HL-60 (cell line): ENCODE results near the gene SPATA6.
"Not testable (repeated sequence)": the region's sequence is repeated elsewhere in the genome, so short reads cannot be mapped to it uniquely, and the experiment has no call there.

Experiments used
- DNase-seq, 2 experiments: peaks; one replicate each; pipeline ENCODE4 v3.0.0-alpha.2; 2010 to 2020; ENCODE audit warnings: low read depth in 1 of 2, low spot score in 1 of 2
- H3K27ac ChIP-seq: fragments of 250-450 bp; sonication (Bioruptor Pico); replicated peaks from 2 replicates; pipeline ENCODE4 v1.5.1; 2020; ENCODE audit warnings: mild to moderate bottlenecking, moderate library complexity
- H3K27me3 ChIP-seq: fragments of 250-450 bp; sonication (Bioruptor Pico); 2 replicates; pipeline ENCODE4 v1.5.1; 2021; ENCODE audit warnings: mild to moderate bottlenecking, moderate library complexity; ENCODE audit not compliant: insufficient read depth, poor library complexity, severe bottlenecking
- H3K4me3 ChIP-seq: replicated peaks from 2 replicates; pipeline ENCODE4 v1.5.1; 2011; ENCODE audit warnings: mild to moderate bottlenecking, control low read depth, low read length; ENCODE audit not compliant: insufficient read depth
- GABPA ChIP-seq: IDR thresholded peaks from 2 replicates; pipeline ENCODE4 v1.6.1; 2012; ENCODE audit warnings: low read depth
- POLR2AphosphoS5 ChIP-seq: IDR thresholded peaks from 2 replicates; pipeline ENCODE4 v1.6.1; 2012; ENCODE audit warnings: low read depth
- SPI1 ChIP-seq: IDR thresholded peaks from 2 replicates; pipeline ENCODE4 v1.6.1; 2012; ENCODE audit warnings: low read depth, mild to moderate bottlenecking, borderline replicate concordance
- TF ChIP-seq, protein P1 (sequence below): IDR thresholded peaks from 2 replicates; pipeline ENCODE4 v1.6.1; 2012; ENCODE audit warnings: low read depth; ENCODE audit not compliant: insufficient replicate concordance
- TF ChIP-seq, protein P2 (sequence below): IDR thresholded peaks from one replicate; pipeline ENCODE4 v1.5.1; 2011; ENCODE audit warnings: low read length, control low read depth, inconsistent platforms; ENCODE audit not compliant: insufficient read depth

Gene SPATA6

DNA sequence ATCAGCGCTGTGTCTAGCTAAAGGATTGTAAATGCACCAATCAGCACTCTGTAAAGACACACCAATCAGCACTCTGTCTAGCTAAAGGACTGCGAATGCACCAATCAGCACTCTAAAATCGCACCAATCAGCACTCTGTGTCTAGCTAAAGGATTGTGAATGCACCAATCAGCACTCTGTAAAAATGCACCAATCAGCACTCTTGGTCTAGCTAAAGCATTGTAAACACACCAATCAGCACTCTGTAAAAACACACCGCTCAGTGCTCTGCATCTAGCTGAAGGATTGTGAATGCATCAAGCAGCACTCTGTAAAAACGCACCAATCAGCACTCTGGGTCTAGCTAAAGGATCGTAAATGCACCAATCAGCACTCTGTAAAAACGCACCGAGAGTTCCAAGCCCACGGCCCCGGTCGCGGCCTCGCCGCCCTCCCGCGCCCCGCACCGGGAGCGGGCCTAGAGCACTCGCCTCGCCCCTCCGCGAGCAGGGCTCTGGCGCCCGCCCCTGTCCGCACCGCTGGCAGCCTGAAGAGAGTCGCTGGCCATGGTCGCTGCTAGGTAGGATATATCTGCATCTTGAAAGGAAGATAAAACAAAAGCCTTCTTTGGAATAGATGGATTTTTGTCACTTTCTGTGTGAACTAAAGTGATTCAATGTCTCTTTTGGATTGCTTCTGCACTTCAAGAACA, 36.5 kb downstream of the SPATA6 start:
- H3K27ac ChIP-seq, DNase-seq, H3K27me3 ChIP-seq, H3K4me3 ChIP-seq: not testable (repeated sequence)

DNA sequence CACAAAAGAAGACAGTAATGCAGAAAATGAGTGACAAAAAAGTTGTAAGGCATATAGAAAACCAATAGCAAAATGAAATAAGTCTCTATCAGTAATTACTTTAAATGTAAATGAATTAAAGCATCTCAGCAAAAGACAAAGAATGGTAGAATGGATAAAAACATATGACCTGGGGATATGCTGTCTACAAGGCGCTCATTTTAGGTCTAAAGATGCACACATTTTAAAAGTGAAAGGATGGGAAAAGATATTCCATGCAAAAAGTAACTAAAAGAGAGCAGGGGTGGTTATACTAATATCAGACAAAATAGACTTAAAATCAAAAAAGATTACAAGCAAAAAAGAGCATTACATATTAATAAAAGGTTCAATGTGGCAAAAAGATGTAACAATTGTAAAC, 41.2 kb downstream of the SPATA6 start:
- Histone ChIP-seq H3K4me3 (no peak overlapping the region), H3K27ac (no peak overlapping the region), H3K27me3 (no peaks in the 10 kb centered on the region)
- TF ChIP-seq, protein P1, sequence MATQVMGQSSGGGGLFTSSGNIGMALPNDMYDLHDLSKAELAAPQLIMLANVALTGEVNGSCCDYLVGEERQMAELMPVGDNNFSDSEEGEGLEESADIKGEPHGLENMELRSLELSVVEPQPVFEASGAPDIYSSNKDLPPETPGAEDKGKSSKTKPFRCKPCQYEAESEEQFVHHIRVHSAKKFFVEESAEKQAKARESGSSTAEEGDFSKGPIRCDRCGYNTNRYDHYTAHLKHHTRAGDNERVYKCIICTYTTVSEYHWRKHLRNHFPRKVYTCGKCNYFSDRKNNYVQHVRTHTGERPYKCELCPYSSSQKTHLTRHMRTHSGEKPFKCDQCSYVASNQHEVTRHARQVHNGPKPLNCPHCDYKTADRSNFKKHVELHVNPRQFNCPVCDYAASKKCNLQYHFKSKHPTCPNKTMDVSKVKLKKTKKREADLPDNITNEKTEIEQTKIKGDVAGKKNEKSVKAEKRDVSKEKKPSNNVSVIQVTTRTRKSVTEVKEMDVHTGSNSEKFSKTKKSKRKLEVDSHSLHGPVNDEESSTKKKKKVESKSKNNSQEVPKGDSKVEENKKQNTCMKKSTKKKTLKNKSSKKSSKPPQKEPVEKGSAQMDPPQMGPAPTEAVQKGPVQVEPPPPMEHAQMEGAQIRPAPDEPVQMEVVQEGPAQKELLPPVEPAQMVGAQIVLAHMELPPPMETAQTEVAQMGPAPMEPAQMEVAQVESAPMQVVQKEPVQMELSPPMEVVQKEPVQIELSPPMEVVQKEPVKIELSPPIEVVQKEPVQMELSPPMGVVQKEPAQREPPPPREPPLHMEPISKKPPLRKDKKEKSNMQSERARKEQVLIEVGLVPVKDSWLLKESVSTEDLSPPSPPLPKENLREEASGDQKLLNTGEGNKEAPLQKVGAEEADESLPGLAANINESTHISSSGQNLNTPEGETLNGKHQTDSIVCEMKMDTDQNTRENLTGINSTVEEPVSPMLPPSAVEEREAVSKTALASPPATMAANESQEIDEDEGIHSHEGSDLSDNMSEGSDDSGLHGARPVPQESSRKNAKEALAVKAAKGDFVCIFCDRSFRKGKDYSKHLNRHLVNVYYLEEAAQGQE: no peak
- TF ChIP-seq POLR2AphosphoS5 (no peak), SPI1 (no peak), GABPA (no peak)
- TF ChIP-seq, protein P2, sequence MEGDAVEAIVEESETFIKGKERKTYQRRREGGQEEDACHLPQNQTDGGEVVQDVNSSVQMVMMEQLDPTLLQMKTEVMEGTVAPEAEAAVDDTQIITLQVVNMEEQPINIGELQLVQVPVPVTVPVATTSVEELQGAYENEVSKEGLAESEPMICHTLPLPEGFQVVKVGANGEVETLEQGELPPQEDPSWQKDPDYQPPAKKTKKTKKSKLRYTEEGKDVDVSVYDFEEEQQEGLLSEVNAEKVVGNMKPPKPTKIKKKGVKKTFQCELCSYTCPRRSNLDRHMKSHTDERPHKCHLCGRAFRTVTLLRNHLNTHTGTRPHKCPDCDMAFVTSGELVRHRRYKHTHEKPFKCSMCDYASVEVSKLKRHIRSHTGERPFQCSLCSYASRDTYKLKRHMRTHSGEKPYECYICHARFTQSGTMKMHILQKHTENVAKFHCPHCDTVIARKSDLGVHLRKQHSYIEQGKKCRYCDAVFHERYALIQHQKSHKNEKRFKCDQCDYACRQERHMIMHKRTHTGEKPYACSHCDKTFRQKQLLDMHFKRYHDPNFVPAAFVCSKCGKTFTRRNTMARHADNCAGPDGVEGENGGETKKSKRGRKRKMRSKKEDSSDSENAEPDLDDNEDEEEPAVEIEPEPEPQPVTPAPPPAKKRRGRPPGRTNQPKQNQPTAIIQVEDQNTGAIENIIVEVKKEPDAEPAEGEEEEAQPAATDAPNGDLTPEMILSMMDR: no peak
- DNase-seq: no peak

DNA sequence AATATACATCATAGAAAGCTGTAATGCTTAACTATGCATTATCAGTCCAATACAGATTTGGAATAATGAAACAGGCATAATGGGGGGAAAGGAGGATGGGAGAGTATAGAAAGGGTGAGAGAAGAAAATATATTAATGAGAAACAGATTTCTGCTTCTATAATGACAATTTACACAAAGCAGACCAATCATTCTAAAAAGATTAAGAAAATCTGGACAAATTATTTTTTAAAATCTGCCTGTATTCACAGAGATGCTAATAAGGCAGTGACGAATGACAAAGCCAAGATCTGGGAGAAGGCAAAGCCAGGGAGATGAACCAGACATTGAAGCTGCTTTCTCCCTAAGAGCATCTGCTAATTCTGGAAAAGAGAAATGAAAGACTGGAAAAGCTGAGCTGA, 50.0 kb downstream of the SPATA6 start:
- TF ChIP-seq SPI1: no peak
- no peak for TF ChIP-seq GABPA
- TF ChIP-seq POLR2AphosphoS5: no peak
- TF ChIP-seq, protein P2: no peak
- TF ChIP-seq, protein P1: no peak

DNA sequence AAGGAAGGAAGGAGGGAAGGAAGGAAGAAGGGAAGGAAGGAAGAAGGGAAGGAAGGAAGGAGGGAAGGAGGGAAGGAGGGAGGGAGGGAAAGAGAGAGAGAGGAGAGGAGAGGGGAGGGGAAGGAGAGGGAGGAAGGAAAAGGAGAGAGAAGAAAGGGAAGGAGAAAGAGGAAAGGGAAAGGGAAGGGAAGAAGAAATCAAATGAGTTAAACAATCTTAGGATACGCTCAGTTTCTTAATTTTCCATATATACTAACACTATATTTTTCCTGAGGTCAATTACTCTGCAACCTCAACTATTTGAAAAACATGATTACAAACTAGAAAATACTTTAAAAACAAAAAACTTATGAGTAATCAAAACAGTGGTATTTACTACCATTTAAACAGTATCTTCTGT, 53.3 kb downstream of the SPATA6 start:
- DNase-seq: no peak

More for the DNA sequence above, 50.0 kb downstream of the SPATA6 start:
- no peak overlapping the region for H3K27ac ChIP-seq
- H3K27me3 ChIP-seq: no peaks in the 10 kb centered on the region
- no peak overlapping the region for H3K4me3 ChIP-seq
- no peak for DNase-seq

More for the DNA sequence above, 53.3 kb downstream of the SPATA6 start:
- Histone ChIP-seq H3K27ac (no peak overlapping the region), H3K27me3 (no peaks in the 10 kb centered on the region), H3K4me3 (no peak overlapping the region)
- TF ChIP-seq, protein P1: no peak
- TF ChIP-seq POLR2AphosphoS5 (no peak), SPI1 (no peak), GABPA (no peak)
- TF ChIP-seq, protein P2: no peak
